ENCODE data around the gene NEK1.

The NEK1 gene

DNA sequence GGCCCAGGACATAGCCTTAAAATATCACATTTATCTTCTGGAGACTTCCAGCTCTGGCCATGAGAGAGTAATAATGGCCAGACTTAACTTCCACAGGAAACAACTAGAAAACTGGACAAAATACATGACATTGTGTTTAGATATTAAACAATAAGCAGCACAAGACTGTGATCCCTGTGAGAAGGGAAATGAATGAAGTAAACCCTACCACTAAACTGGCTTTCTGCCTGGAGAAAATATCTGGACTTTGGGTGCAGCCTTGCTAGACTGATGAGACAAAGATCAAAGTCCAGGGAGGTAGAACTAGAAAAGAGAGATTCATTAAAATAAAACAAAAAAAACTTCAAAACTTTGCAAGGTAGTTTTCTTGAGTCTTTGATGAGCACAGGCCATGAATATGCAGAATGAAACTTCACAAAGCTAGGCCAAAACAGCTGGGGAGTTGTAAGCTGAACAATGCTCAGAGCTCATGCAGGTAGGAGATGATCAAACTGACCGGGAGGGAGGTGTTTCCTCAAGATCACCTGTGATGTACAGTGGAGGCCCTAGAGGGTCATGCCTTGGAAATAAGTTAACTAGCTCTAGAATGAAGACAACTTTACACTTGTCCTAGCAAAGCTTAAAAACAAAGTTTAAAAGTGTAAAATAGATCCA lies 194.6 kb downstream of the NEK1 start:
- DNase-seq = no peak

DNA sequence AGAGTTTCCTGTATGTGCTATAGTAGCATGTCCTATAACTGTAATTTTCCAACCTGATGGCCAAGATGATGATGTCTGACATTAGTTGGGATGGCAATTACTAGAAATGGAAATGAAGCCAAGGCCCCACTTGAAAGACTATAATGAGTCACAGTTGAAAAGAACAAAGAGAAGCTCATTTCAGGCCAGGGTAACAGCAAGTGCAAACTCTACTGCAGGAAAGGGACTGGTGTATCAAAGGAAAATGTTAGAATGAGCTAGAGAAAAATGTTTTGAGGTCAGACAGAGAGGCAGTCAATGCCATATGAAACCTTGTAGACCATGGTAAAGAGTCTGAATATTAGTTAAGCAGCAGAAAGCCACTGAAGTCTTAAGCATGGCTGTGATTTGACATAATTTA lies 195.4 kb downstream of the NEK1 start:
- peak; percentile 31 for DNase-seq

GRCh38 chr4:169416461-169416860 lies 195.9 kb downstream of the NEK1 start:
- DNase-seq = no peak

- DNase-seq = no peak
Observed at GRCh38 chr4:169414913-169415312, 197.5 kb downstream of the NEK1 start.

GRCh38 chr4:169412046-169412445 lies 200.3 kb downstream of the NEK1 start:
- no peak for DNase-seq

- DNase-seq = no peak
Observed at GRCh38 chr4:169410839-169411770, 201.3 kb downstream of the NEK1 start.

- no peak for DNase-seq
Observed at GRCh38 chr4:169407217-169407845, 205.1 kb downstream of the NEK1 start.

DNA sequence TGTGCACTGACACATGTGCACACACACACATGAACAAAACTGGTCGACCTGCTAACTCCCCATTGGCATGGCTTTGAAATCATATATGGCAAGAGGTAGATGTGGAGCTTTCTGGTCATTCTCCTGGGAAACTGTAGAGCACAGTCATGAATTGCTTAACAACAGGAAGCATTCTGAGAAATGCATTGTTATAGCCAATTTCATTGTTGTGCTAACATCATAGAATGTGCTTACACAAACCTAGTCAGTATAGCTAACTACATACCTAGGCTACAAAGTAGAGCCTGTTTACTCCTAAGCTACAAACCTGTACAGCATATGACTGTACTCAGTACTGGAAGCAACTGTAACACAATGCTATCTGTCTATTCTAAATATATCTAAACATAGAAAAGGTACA lies 207.4 kb downstream of the NEK1 start:
- no peak for DNase-seq

GRCh38 chr4:169400832-169401231 lies 211.6 kb downstream of the NEK1 start:
- DNase-seq = no peak

DNA sequence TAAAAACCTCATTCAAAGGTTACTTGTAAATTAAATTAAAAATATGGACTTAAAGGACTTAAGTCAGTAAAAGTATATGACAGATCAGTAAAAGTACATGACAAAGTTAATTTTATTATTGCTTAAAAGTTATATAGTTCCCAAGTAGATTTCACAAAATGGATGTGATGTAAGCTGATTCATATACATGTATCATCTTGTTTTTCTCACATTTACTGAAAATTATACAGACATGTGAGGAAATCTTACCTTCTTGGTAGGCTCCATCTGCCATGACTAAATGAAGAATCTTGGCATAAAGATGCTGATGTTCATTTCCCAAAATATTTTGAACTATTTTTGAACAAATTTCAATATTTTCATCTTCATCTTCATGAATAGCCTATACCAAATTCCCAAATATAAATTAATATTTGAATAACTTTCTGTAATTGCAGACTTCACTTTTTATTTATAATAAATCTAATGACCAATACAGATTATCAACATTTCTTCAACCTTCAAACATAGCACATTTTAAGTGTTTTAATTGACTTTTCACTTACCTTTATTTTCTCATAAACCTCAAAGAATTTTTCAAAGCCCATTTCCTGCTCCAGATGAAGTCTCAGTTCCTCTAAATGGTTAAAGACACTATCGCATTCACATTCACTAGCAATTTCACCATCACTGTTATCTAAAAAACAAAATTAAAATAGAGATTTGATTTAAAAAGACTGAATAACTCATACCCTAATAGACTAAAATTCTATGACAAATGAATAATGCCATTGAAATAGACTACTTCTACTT lies 212.2 kb downstream of the NEK1 start:
- DNase-seq = no peak

GRCh38 chr4:169398316-169398715 lies 214.1 kb downstream of the NEK1 start:
- DNase-seq = no peak

GRCh38 chr4:169397762-169398161 lies 214.6 kb downstream of the NEK1 start:
- DNase-seq = peak; percentile 94

GRCh38 chr4:169385376-169385775 lies 227.0 kb downstream of the NEK1 start:
- no peak for DNase-seq

- DNase-seq = no peak
Observed at GRCh38 chr4:169384779-169385178, 227.6 kb downstream of the NEK1 start.

DNA sequence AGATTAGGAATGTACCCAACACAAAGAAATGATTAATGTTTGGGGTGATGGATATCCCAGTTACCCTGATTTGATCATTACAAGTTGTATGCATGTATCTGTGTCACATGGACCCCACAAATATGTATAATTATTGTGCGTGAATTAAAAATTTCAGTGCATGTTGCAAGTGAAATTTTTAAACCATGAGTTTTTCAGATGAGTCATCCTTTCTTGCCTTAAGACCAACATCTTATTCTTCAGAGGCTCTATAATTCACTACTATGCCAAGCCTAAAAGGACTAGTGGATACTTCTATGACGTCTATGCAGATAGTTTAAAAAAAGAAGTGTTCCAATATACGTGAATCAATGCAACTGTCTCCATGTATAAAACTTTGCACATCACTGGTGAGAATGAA lies 228.7 kb downstream of the NEK1 start:
- no peak for DNase-seq

DNA sequence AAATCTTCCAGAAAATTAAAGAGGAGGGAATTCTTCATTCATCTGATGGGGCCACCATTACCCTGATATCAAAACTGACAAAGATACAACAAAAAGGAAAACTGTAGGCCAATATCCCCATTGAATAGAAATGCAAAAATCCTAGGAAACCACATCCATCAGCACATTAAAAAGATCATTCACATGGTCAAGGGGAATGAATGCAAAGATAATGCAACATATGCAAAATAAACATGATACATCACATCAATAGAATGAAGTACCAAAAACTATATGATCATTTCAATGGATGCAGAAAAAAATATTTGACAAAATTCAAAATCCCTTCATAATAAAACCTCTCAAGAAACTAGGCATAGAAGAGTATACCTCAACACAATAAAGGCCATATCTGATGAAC lies 232.7 kb downstream of the NEK1 start:
- DNase-seq = no peak

GRCh38 chr4:169377367-169377766 lies 235.0 kb downstream of the NEK1 start:
- DNase-seq = no peak

DNA sequence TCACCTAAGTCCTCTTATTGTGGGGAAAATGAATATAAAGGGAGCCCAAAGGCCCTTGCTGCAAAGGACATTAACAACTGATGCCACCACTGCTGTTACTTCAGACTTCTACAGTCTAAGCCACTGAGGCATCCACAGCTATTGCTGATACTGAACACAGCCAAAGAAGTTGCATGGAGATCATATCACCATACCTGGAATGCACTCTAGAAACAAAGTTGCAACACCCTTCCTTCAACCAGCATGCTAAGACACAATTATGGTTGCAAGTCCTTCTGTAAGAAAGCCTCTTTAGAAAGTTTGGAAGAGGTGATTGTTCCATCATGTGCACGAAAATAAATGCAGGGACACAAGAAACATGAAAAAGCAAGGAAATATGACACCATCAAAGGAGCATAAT lies 236.0 kb downstream of the NEK1 start:
- no peak for DNase-seq

DNA sequence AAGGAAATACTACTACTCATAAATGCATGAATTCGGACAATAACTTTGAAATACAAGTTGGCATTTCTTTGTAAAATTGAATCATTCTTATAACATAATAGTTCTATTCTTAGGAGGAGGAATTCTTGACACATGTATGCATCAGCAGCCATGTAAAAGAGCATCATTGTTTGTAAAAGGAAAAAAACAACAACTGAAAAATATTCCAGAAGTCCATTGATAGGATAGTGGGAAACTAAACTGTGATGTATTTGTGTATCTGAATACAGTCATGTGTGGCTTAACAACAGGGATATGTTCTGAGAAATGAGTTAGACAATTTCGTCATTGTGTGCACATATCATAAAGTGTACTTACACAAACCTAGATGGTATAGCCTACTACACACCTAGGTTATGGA lies 239.6 kb downstream of the NEK1 start:
- no peak for DNase-seq

DNA sequence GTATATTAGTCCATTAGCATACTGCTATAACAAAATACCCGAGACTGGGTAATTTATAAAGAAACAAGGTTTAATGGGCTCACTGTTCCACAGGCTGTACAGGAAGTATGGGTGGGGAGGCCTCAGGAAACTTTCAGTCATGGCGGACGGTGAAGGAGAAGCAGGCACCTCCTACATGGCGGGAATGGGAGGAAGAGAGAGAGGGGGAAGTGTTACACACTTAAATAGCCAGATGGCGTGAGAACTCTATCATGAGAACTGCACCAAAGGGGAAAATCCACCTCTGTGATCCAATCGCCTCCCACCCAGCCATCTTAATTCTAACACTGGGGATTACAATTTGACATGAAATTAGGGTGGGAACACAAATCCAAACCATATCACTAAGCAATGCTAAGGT lies 242.7 kb downstream of the NEK1 start:
- no peak for DNase-seq

- DNase-seq = no peak
Observed at GRCh38 chr4:169367826-169368225, 244.6 kb downstream of the NEK1 start.

DNA sequence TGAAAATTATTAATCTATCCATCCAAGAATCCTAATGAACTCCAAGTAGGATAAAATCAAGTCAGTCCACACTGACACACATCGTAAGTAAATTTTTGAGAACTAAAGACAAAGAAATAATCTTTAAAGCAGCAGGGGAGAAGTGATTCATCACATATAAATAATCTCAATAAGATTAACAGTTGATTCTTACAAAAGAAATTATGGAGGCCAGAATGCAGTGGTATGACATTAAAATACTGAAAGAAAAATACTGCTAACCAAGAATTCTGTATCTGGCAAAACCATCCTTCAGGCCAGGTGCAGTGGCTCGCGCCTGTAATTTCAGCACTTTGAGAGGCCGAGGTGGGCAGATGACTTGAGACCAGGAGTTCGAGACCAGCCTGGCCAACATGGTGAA lies 245.6 kb downstream of the NEK1 start:
- DNase-seq = no peak

DNA sequence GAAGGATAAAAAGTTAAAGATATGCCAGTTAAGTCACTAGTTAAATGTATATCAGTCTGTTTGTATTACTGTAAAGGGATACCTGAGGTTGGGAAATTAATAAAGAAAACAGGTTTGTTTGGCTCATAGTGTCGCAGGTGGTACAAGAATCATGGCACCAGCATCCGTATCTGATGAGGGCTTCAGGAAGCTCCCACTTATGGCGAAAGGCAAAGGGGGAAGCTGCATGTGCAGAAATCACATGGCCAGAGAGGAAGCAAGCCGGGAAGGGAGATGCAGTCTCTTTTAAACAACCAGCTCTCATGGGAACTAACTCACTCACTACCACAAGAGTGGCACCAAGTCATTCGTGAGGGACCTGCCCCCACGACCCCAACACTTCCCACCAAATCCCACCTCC lies 249.8 kb downstream of the NEK1 start:
- DNase-seq = no peak

Measured in NCI-H2029 treated with DMSO at 0.1 percent for 48 hours (cell line).